HG03575 (cell line): ENCODE data around the gene NUP210.

Source experiments
- ATAC-seq: cut with Tn5 transposase; IDR thresholded peaks from one replicate; pipeline ENCODE4 v1.9.1; 2021; ENCODE audit not compliant: unreplicated experiment, insufficient number of reproducible peaks, low FRiP score; ENCODE audit errors: extremely low read depth

NUP210 gene

GRCh38 chr3:13309004-13309403 lies 111.1 kb downstream of the NUP210 start:
- no peak for ATAC-seq

GRCh38 chr3:13308380-13308801 lies 111.7 kb downstream of the NUP210 start:
- no peak for ATAC-seq

DNA sequence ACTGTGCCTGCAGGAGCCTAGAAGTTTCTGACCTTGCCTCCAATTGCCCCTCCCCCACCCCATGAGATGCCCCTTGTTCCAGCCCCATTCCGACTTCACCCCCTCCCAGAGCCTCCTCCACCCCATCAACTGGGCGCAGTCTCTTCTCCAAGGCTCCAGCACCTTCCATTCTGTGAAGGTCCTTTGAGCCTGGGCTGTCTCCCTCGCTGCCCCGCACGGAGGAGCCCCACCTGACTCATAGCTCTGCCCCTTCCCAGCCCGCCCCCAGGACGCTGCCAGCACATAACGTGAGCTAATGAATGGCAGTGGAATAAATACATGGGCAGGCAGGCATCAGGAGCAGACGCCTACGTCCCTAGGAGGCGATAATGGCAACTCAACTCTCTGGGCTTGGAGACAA lies 113.1 kb downstream of the NUP210 start:
- ATAC-seq = no peak

- no peak for ATAC-seq
These were observed 114.5 kb downstream of the NUP210 start for GRCh38 chr3:13305623-13306022.

GRCh38 chr3:13303410-13303809 lies 116.7 kb downstream of the NUP210 start:
- no peak for ATAC-seq

GRCh38 chr3:13301286-13301987 lies 118.7 kb downstream of the NUP210 start:
- no peak for ATAC-seq

DNA sequence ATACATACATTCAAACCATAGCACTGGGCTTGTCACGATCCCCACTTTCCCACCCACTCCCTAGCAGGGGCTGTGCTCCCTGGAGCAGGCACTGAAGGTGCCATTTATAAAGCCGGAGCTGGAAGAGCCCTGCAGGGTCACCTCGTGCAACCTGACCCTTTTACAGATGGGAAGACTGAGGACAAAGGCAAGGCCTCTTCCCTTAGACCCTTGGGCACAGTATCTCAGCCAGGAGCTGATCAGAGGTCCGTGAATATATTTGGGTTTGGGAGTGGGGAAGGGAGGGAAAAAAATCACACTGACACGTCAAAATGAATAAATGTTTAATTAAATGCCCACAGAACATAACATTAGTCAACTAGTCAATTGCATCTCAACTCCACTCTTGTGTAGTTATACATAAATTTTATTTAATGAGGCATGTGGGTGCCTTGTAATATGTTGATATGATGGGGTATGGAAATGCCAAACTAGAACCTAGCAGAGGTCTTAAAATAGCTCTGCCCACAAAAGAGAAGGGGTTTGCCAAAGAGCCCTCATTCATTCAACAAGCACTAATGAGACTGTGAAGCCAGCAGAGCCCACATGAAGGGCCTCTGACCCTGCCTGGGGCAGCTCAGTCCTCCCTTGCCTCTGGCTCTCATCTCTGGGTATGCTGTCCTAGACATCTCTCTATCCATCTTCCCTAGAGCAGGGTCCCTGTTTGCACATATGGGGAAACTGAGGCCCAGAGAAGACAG lies 119.4 kb downstream of the NUP210 start:
- ATAC-seq = no peak

DNA sequence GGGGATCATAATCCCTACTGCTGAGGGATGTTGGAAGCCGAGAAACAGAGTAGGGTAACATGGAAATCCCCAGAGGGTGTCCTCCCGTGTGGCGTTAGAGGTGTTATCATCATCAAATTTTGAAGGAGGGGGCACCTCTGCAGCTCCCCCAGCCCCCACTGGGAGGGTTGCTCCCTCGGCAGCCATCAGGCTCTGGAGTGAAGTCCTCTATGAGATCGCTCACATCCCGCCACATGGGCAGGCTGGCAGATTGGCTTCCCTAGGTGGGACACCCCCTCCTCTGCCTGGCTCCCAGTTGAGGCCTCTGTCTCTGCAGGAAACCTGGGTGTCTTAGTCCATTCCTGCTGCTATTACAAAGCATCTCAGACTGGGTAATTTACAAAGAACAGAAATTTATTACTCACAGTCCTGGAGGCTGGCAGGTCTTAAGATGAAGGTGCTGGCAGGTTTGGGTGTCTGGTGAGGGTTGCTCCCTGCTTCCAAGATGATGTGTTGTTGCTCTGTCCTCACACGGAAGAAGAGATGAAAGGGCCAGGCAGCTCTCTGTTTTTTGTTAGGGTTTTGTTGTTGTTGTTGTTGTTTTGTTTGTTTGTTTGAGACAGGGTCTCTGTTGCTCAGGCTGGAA lies 120.5 kb downstream of the NUP210 start:
- no peak for ATAC-seq

DNA sequence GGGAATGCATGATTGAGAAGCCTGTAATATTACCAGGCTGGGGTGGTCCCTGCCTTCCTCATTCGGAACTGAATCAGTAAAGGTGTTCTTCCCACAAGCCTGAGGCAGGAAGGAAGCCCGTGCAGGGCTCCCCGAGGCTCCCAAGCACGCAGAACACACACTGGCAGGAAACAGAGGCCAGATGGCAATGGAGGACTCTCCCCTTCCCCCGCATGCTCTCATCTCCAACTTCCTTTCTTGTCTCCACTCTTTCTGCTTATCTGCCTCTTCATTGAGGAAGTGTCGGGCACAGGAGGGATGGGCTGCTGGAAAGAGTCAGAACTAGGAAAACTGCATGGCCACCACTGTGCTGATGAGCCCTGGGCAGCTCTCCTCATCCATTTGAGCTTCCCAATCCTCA lies 123.5 kb downstream of the NUP210 start:
- no peak for ATAC-seq

GRCh38 chr3:13294442-13295351 lies 125.4 kb downstream of the NUP210 start:
- ATAC-seq = no peak

DNA sequence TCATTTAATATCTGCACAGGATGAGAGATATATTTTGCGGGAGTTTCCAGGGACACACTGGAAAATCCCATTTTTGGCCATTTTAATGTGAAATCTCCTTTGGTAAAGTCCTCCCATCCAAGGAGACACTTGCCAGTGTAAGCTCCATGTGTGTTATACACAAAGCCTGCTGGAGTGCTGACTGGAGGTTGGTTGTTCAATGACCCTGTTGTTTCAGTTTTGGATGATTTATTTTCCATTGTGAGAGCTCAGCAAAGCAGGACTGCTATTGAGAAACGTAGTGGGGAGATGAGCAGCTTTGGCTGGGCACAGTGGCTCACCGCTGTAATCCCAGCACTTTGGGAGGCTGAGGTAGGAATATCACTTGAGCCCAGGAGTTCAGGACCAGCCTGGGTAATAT lies 127.7 kb downstream of the NUP210 start:
- ATAC-seq = no peak

GRCh38 chr3:13290941-13291340 lies 129.2 kb downstream of the NUP210 start:
- no peak for ATAC-seq

DNA sequence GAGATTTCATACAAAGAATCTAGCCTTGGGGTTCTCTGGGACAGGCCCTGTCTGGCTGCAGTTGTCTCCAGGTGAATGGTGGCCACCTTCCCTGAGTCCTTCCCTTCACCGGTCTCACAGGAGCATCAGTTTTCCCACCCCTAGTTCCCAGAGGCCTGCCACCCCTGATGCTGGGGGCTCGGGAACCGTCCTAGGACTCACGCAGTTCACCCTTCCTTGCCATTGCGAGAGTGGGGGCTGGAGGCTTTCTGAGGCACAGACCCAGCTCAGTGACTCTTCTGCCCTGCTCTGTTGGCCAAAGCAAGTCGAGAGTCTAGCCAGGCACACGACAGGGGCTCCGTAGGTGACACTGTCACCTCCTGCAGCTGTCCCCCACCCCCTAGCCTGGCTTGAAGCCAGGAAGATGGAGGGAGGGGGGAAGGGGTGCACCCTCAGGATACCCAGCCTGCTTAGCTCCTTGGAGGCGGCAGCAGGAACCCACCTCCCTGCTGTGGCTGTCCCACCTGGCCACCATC lies 130.3 kb downstream of the NUP210 start:
- no peak for ATAC-seq

GRCh38 chr3:13288732-13289718 lies 131.1 kb downstream of the NUP210 start:
- no peak for ATAC-seq

DNA sequence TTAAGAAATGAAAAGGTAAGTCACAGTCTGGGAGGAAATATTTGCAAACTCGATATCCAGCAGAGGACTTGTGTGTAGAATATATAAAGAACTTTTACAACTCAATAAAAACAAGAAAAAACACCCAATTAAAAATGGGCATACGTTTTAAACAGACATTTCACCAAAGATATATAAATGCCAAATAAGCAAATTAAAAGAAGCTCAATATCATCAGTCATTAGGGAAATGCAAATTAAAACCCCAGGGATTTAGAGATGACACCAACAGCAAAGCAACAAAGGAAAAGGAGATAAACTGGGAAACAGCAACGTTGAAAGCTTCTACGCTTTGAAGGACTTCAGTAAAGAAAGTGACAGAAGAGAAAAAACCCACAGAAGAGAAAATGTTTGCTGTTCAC lies 132.3 kb downstream of the NUP210 start:
- ATAC-seq = no peak

DNA sequence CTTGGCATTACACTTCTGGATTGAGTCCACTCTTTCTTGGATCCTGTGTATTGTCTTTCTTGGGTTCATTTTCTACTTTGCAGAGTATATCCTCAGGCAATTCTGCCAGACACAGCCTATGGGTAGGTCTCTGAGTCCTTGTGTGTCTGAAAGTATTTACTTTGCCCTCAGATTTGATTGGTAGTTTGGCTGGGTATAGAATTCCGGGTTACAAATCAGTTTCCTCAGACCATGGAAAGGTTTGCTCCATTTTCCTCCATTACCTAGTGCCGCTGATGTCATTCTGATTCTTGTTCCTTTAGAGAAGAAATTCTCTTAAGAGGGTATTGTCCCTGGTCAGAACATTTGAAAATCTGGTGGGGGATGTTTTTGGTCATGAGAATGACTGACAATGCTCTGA lies 133.2 kb downstream of the NUP210 start:
- no peak for ATAC-seq

DNA sequence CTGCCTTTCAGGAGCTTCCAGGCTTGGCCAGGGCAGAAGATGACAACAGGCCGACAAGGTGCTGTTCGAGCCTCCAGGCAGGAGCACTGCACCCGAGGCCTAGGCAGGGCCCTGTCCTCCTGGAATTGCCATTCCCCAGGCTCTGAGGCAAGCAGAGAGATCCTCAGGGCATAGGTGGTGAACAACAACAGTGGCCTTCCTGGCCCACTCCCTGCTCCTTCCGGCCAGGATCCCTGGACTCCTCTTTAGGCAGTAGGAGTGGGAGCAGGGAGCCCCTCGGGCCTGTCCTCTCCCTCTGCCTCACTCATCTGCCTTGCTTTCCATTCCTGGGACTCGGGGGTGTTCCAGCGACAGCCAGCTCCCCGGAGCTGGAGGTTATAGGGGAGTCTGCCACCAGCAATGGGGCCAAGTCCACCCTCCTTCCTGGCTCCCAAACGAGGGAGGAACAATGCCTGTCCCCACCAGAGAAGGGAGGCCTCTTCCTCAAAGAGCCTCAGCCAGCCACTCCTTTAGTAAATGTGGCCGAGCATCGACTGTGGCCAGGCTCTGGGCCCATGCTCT lies 135.0 kb downstream of the NUP210 start:
- ATAC-seq = no peak

GRCh38 chr3:13283877-13284264 lies 136.3 kb downstream of the NUP210 start:
- no peak for ATAC-seq
